Hepatocyte (in vitro differentiated cells): Measurements from ENCODE around the gene SEC14L6. TPM values are rescaled to one million over a fixed set of nuclear protein-coding genes. Genes with fewer than 3 reads are reported as not detected.

ENCODE experiments used
- DNase-seq: peaks from one replicate; pipeline ENCODE4 v3.0.0-alpha.2; 2016; ENCODE audit warnings: low spot score
- H2AFZ ChIP-seq: fragments of 200-600 bp; sonication (generic); 2 replicates; pipeline ENCODE4 v1.6.0; 2016; ENCODE audit warnings: antibody characterized with exemption, mild to moderate bottlenecking
- H3K27ac ChIP-seq: fragments of 200-600 bp; sonication (generic); 2 replicates; pipeline ENCODE4 v1.5.1; 2016; ENCODE audit warnings: mild to moderate bottlenecking
- H3K27me3 ChIP-seq: fragments of 200-600 bp; sonication (generic); 2 replicates; pipeline ENCODE4 v1.6.1; 2016
- H3K36me3 ChIP-seq: fragments of 200-600 bp; sonication (generic); replicated peaks from 2 replicates; pipeline ENCODE4 v1.5.1; 2016; ENCODE audit warnings: low read depth; ENCODE audit not compliant: insufficient read depth
- H3K4me1 ChIP-seq: fragments of 200-600 bp; sonication (generic); 2 replicates; pipeline ENCODE4 v1.5.1; 2016; ENCODE audit warnings: mild to moderate bottlenecking, moderate library complexity; ENCODE audit not compliant: insufficient read depth
- H3K4me2 ChIP-seq: fragments of 200-600 bp; sonication (generic); 2 replicates; pipeline ENCODE4 v1.6.0; 2016
- H3K4me3 ChIP-seq: fragments of 200-600 bp; sonication (generic); 2 replicates; pipeline ENCODE4 v1.5.1; 2016; ENCODE audit warnings: mild to moderate bottlenecking
- H3K79me2 ChIP-seq: fragments of 200-600 bp; sonication (generic); 2 replicates; pipeline ENCODE4 v1.6.0; 2017; ENCODE audit warnings: mild to moderate bottlenecking
- H3K9me2 ChIP-seq: fragments of 200-600 bp; sonication (generic); replicated peaks from 2 replicates; pipeline ENCODE4 v1.6.0; 2017; ENCODE audit warnings: mild to moderate bottlenecking; ENCODE audit not compliant: insufficient read depth
- H3K9me3 ChIP-seq: fragments of 200-600 bp; sonication (generic); 2 replicates; pipeline ENCODE4 v1.5.1; 2016; ENCODE audit warnings: low read depth, mild to moderate bottlenecking
- H4K20me1 ChIP-seq: fragments of 200-600 bp; sonication (generic); 2 replicates; pipeline ENCODE4 v1.6.0; 2016; ENCODE audit warnings: mild to moderate bottlenecking; ENCODE audit not compliant: insufficient read depth, poor library complexity, severe bottlenecking
- EZH2 ChIP-seq: fragments of 200-600 bp; sonication (generic); IDR thresholded peaks from 2 replicates; pipeline ENCODE4 v1.6.1; 2016; ENCODE audit warnings: antibody characterized with exemption, mild to moderate bottlenecking, borderline replicate concordance
- EZH2phosphoT487 ChIP-seq: fragments of 200-600 bp; sonication (generic); IDR thresholded peaks from one replicate; pipeline ENCODE4 v1.6.1; 2018; ENCODE audit warnings: antibody characterized with exemption, mild to moderate bottlenecking, low read depth, moderate library complexity; ENCODE audit not compliant: unreplicated experiment, severe bottlenecking
- WGBS: methylation state at CpG from one replicate; pipeline ENCODE4 v1.1.6; 2016; ENCODE audit warnings: low lambda C conversion rate; ENCODE audit errors: missing lambda C conversion rate; 5-methylcytosine and 5-hydroxymethylcytosine counted together
- polyA plus RNA-seq: library from polyadenylated mRNA; unstranded; fragments of >200 nt; fragmentation: Nextera tagmentation; extraction: Ambion mirVana; gene quantifications from 2 replicates; pipeline ENCODE4 v1.2.1, GENCODE V29; 2016
- total RNA-seq: library from RNA; depleted of rRNA; stranded (reverse); fragments of >200 nt; gene quantifications from 2 replicates; pipeline ENCODE4 v1.2.3, GENCODE V29; 2014
- TF ChIP-seq, protein P1 (sequence below): fragments of 200-600 bp; sonication (generic); IDR thresholded peaks from 2 replicates; pipeline ENCODE4 v1.5.1; 2016; ENCODE audit warnings: antibody characterized with exemption, mild to moderate bottlenecking; ENCODE audit not compliant: poor library complexity

Gene SEC14L6
- total and polyA plus RNA-seq, 2 experiments from 2014 or later, result 0.07 TPM; not detected in 1

DNA sequence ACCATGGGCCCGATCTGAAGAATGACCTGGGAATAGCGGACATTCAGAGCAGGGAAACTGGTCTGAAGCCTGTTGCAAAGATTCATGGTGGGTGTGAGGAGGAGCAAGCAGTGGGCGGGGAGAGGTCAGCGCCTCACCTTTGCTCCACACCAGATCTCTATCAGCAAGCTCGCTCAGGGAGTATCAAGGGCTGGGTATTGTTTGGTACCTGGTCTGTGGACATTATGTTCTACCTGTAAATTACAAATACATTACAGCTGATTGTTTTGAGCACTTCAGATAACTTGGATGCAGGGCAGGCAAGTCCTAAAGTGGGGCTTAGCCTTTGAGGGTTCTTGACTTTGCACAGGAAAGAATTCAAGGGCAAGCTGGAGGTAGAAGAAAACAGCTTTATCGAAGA lies 30.3 kb downstream of the SEC14L6 start:
- no peaks in the 10 kb centered on the region for H3K4me1 ChIP-seq
- H3K9me3 ChIP-seq, result no peaks in the 10 kb centered on the region
- H3K27me3 ChIP-seq, result no peaks in the 10 kb centered on the region
- TF ChIP-seq EZH2 (no peak), EZH2phosphoT487 (no peak)
- TF ChIP-seq, protein P1, sequence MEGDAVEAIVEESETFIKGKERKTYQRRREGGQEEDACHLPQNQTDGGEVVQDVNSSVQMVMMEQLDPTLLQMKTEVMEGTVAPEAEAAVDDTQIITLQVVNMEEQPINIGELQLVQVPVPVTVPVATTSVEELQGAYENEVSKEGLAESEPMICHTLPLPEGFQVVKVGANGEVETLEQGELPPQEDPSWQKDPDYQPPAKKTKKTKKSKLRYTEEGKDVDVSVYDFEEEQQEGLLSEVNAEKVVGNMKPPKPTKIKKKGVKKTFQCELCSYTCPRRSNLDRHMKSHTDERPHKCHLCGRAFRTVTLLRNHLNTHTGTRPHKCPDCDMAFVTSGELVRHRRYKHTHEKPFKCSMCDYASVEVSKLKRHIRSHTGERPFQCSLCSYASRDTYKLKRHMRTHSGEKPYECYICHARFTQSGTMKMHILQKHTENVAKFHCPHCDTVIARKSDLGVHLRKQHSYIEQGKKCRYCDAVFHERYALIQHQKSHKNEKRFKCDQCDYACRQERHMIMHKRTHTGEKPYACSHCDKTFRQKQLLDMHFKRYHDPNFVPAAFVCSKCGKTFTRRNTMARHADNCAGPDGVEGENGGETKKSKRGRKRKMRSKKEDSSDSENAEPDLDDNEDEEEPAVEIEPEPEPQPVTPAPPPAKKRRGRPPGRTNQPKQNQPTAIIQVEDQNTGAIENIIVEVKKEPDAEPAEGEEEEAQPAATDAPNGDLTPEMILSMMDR, result no peak
- no peaks in the 10 kb centered on the region for H3K9me2 ChIP-seq
- no peak overlapping the region for H2AFZ ChIP-seq
- DNase-seq, result no peak
- no peak overlapping the region for H3K4me3 ChIP-seq
- H3K4me2 ChIP-seq, result no peak overlapping the region
- no peaks in the 10 kb centered on the region for H4K20me1 ChIP-seq
- H3K36me3 ChIP-seq, result no peaks in the 10 kb centered on the region
- WGBS, result 80% methylated on average over 6 of the region's 6 CpGs
- H3K27ac ChIP-seq, result no peak overlapping the region
- no peaks in the 10 kb centered on the region for H3K79me2 ChIP-seq

DNA sequence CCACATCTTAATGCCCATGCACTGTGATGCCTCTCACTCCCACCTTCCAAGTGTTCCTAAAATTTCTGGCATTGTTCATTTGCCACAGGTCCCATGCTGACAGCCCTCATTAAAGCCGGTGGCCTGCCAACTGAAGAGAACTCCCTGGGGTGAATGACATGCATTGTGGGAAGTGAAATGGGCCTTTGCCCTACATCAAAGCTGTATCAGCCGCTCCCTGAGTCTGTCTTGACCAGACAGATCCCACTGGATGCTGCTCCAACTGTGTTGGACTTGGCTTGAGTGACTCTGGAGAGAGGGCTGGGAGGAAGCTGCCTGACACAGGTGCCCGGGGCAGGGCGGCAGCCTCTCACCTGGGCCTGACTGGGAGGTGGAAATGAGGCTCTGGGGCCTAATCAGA lies 32.3 kb downstream of the SEC14L6 start:
- TF ChIP-seq, protein P1, result no peak
- no peak for TF ChIP-seq EZH2phosphoT487
- no peak for TF ChIP-seq EZH2
- H3K4me1 ChIP-seq, result no peaks in the 10 kb centered on the region

DNA sequence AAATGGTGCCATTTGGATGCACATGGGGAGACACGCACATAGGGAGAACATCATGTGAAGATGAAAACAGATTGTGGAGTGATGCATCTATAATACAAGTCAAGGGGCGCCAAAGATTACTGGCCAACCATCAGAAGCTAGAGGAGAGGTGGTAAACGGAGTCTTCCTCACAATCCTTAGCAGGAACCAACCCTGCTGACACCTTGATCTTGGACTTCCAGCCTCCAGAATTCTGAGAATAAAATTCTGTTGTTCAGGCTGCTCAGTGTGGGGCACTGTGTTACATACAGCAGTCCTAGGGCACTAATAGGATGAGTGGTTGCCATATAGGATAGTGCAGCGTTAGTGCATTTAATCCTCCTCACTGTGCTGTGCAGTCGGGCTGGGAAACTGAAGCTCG lies 33.1 kb downstream of the SEC14L6 start:
- H3K9me3 ChIP-seq, result no peaks in the 10 kb centered on the region
- no peak overlapping the region for H2AFZ ChIP-seq
- no peaks in the 10 kb centered on the region for H3K4me1 ChIP-seq
- DNase-seq, result no peak
- H3K9me2 ChIP-seq, result no peaks in the 10 kb centered on the region
- H3K36me3 ChIP-seq, result no peaks in the 10 kb centered on the region
- no peak overlapping the region for H3K27ac ChIP-seq
- H3K4me2 ChIP-seq, result no peak overlapping the region
- no peak overlapping the region for H3K4me3 ChIP-seq
- H3K27me3 ChIP-seq, result no peaks in the 10 kb centered on the region
- no peaks in the 10 kb centered on the region for H3K79me2 ChIP-seq
- 92% methylated on average over 6 of the region's 6 CpGs for WGBS
- no peaks in the 10 kb centered on the region for H4K20me1 ChIP-seq
- TF ChIP-seq, protein P1, result no peak
- TF ChIP-seq EZH2phosphoT487, result no peak
- no peak for TF ChIP-seq EZH2

More for the DNA sequence above, 32.3 kb downstream of the SEC14L6 start:
- H3K4me3 ChIP-seq, result no peak overlapping the region
- no peak overlapping the region for H3K27ac ChIP-seq
- no peak overlapping the region for H2AFZ ChIP-seq
- H4K20me1 ChIP-seq, result no peaks in the 10 kb centered on the region
- H3K9me3 ChIP-seq, result no peaks in the 10 kb centered on the region
- DNase-seq, result no peak
- no peaks in the 10 kb centered on the region for H3K36me3 ChIP-seq
- no peaks in the 10 kb centered on the region for H3K9me2 ChIP-seq
- 89% methylated on average over 4 of the region's 4 CpGs for WGBS
- no peaks in the 10 kb centered on the region for H3K79me2 ChIP-seq
- no peak overlapping the region for H3K4me2 ChIP-seq
- H3K27me3 ChIP-seq, result no peaks in the 10 kb centered on the region

DNA sequence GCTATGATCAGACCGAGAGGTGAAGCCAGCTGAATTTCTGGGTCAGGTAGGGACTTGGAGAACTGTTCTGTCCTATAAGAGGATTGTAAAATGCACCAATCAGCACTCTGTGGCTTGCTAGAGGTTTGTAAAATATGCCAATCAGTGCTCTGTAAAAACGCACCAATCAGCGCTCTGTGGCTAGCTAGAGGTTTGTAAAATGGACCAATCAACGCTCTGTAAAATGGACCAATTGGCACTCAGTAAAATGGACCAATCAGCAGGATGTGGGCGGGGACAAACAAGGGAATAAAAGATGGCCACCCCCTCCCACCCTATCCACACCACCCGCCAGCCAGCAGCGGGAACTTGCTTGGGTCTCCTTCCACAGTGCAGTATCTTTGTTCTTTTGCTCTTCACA lies 34.6 kb downstream of the SEC14L6 start:
- WGBS, result 87% methylated on average over 7 of the region's 7 CpGs

More for the DNA sequence above, 34.6 kb downstream of the SEC14L6 start:
- H3K9me2 ChIP-seq, result no peaks in the 10 kb centered on the region
- H3K79me2 ChIP-seq, result no peaks in the 10 kb centered on the region
- no peaks in the 10 kb centered on the region for H3K4me1 ChIP-seq
- TF ChIP-seq EZH2phosphoT487, result no peak
- TF ChIP-seq, protein P1, result no peak
- no peak for TF ChIP-seq EZH2
- H4K20me1 ChIP-seq, result no peaks in the 10 kb centered on the region
- no peaks in the 10 kb centered on the region for H3K36me3 ChIP-seq
- H3K4me2 ChIP-seq, result no peak overlapping the region
- no peaks in the 10 kb centered on the region for H3K9me3 ChIP-seq
- H2AFZ ChIP-seq, result no peak overlapping the region
- H3K27ac ChIP-seq, result no peak overlapping the region
- no peaks in the 10 kb centered on the region for H3K27me3 ChIP-seq
- no peak for DNase-seq
- H3K4me3 ChIP-seq, result no peak overlapping the region
